ENCODE results near the gene MPHOSPH10. TPM values are rescaled to one million over a fixed set of nuclear protein-coding genes. Genes with fewer than 3 reads are reported as not detected.
"Not testable (repeated sequence)": the region's sequence is repeated elsewhere in the genome, so short reads cannot be mapped to it uniquely, and the experiment has no call there.

The MPHOSPH10 gene
- total RNA-seq, 6 experiments from 2014 or later: 27.7 to 39.5 (median 36.5) TPM

GRCh38 chr2:71173096-71173495 is 42.7 kb downstream of the MPHOSPH10 start:
- Mint-ChIP-seq H3K4me1 (ENCODE audit: low read depth) (no peaks in the 10 kb centered on the region), H3K36me3 (ENCODE audit: low read depth) (no peaks in the 10 kb centered on the region), H3K9me3 (no peaks in the 10 kb centered on the region), H3K27me3 (ENCODE audit: insufficient read depth) (peaks cover 33% of the 10 kb centered on the region), H3K27ac (no peak overlapping the region), H3K4me3 (no peak overlapping the region)
- TF ChIP-seq, protein P1, sequence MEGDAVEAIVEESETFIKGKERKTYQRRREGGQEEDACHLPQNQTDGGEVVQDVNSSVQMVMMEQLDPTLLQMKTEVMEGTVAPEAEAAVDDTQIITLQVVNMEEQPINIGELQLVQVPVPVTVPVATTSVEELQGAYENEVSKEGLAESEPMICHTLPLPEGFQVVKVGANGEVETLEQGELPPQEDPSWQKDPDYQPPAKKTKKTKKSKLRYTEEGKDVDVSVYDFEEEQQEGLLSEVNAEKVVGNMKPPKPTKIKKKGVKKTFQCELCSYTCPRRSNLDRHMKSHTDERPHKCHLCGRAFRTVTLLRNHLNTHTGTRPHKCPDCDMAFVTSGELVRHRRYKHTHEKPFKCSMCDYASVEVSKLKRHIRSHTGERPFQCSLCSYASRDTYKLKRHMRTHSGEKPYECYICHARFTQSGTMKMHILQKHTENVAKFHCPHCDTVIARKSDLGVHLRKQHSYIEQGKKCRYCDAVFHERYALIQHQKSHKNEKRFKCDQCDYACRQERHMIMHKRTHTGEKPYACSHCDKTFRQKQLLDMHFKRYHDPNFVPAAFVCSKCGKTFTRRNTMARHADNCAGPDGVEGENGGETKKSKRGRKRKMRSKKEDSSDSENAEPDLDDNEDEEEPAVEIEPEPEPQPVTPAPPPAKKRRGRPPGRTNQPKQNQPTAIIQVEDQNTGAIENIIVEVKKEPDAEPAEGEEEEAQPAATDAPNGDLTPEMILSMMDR (IDR thresholded peaks at IDR 0.05): no peak
- no peak for DNase-seq

GRCh38 chr2:71174207-71174606 is 43.8 kb downstream of the MPHOSPH10 start:
- Mint-ChIP-seq H3K4me3 (no peak overlapping the region), H3K9me3 (no peaks in the 10 kb centered on the region), H3K4me1 (ENCODE audit: low read depth) (no peaks in the 10 kb centered on the region), H3K27me3 (ENCODE audit: insufficient read depth) (peaks cover 36% of the 10 kb centered on the region), H3K36me3 (ENCODE audit: low read depth) (no peaks in the 10 kb centered on the region), H3K27ac (no peak overlapping the region)
- TF ChIP-seq, protein P1 (IDR thresholded peaks at IDR 0.05): no peak
- no peak for DNase-seq

GRCh38 chr2:71178836-71179235 is 48.4 kb downstream of the MPHOSPH10 start:
- H3K36me3 Mint-ChIP-seq (ENCODE audit: low read depth); H3K9me3 Mint-ChIP-seq; DNase-seq; H3K27ac Mint-ChIP-seq; H3K4me3 Mint-ChIP-seq: not testable (repeated sequence)
- Mint-ChIP-seq H3K4me1 (ENCODE audit: low read depth) (peaks cover 12% of the 10 kb centered on the region), H3K27me3 (ENCODE audit: insufficient read depth) (peaks cover 25% of the 10 kb centered on the region)

DNA sequence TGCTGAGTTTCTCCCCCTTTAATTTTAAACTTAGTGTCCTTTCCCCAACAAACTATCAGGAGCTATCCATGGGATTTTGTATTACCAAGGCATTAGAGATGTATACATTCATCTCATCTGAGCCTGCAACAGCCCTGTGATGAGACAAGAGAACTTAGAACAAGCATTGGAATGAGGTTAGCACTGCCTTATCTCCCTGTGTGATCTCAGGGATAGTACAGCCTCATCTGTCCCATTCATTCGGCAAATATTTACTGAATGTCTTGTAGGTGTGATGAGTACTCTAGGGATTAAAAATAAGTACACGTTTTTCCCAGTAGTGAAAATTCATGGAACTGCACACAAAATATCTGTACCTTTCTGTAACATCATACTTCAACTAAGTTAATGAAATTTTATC is 50.9 kb downstream of the MPHOSPH10 start:
- TF ChIP-seq, protein P1 (IDR thresholded peaks at IDR 0.05): no peak
- Mint-ChIP-seq H3K36me3 (ENCODE audit: low read depth) (no peaks in the 10 kb centered on the region), H3K4me1 (ENCODE audit: low read depth) (peaks cover 18% of the 10 kb centered on the region), H3K27me3 (ENCODE audit: insufficient read depth) (peaks cover 25% of the 10 kb centered on the region), H3K27ac (no peak overlapping the region), H3K9me3 (no peaks in the 10 kb centered on the region), H3K4me3 (no peak overlapping the region)
- peak; percentile 47 for DNase-seq

DNA sequence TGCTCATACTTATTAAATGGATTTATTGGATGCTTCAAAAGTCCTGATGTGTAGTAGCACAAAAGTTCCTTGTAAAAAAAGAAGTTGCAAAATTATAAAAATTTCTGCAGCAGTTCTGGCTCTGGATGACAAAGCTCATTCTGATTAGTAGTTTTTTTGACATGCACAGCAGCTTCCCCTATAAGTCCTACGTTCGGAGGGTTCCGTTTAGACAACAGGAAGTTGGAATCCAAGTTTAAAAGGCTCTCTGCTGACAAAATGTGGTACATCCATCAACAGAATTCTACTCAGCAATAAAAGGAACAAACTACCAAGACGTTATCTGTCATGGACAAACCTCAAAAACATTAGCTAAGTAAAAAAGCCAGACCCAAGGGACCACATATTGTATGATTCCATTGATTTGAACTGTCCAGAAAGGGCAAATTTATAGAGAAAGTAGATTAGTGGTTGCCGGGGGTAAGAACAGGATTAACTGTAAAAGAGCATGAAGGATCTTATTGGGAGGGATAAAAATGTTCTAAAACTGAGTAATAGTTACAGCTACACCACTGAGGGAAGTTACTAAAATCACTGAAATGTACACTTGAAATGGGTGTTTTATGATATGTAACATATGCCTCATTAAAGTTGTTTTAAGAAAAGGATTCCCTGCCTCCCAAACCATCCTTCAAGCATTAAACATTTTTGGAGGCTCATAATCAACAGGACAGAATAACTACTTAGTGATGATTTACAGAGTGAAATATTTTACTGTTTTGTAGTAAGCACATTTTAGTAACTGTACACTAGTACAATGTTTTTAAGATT is 53.1 kb downstream of the MPHOSPH10 start:
- not testable (repeated sequence) for DNase-seq; H3K36me3 Mint-ChIP-seq (ENCODE audit: low read depth); H3K9me3 Mint-ChIP-seq; H3K27ac Mint-ChIP-seq; H3K4me3 Mint-ChIP-seq
- peaks cover 18% of the 10 kb centered on the region for H3K4me1 Mint-ChIP-seq (ENCODE audit: low read depth)
- H3K27me3 Mint-ChIP-seq (ENCODE audit: insufficient read depth): peaks cover 17% of the 10 kb centered on the region

GRCh38 chr2:71186973-71187372 is 56.5 kb downstream of the MPHOSPH10 start:
- H3K27ac Mint-ChIP-seq: no peak overlapping the region
- no peak overlapping the region for H3K4me3 Mint-ChIP-seq
- TF ChIP-seq, protein P1 (IDR thresholded peaks at IDR 0.05): no peak
- no peaks in the 10 kb centered on the region for H3K9me3 Mint-ChIP-seq
- no peak for DNase-seq
- H3K36me3 Mint-ChIP-seq (ENCODE audit: low read depth): no peaks in the 10 kb centered on the region
- peaks cover 14% of the 10 kb centered on the region for H3K27me3 Mint-ChIP-seq (ENCODE audit: insufficient read depth)
- H3K4me1 Mint-ChIP-seq (ENCODE audit: low read depth): peaks cover 12% of the 10 kb centered on the region
